NCI-H1930 (cell line): ENCODE data around the gene TTC29.
"Not testable (repeated sequence)": the region's sequence is repeated elsewhere in the genome, so short reads cannot be mapped to it uniquely, and the experiment has no call there.

ENCODE experiments used
- DNase-seq, 2 experiments: peaks; one replicate each; lab custom pipeline; 2025; lab: John Stamatoyannopoulos, UW

The TTC29 gene

DNA sequence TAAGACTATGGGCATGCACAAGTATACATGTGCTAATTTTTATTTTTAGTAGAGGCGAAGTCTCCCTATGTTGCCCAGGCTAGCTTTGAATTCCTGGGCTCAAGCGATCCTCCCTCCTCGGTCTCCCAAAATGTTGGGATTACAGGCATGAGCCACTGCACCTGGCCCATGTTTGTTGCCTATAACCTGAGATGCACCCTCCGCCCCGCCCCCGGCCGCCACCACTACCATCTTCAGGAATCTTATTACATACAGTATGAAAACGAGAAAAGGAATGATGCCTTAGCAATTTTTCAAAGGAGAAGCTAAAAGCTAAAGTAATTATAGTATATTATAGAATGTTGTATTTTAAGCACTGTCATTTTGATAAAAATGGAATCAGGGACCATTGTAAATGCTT lies 245.8 kb downstream of the TTC29 start:
- no peak for DNase-seq

- no peak for DNase-seq
Observed at GRCh38 chr4:146674829-146675570, 270.7 kb downstream of the TTC29 start.

DNA sequence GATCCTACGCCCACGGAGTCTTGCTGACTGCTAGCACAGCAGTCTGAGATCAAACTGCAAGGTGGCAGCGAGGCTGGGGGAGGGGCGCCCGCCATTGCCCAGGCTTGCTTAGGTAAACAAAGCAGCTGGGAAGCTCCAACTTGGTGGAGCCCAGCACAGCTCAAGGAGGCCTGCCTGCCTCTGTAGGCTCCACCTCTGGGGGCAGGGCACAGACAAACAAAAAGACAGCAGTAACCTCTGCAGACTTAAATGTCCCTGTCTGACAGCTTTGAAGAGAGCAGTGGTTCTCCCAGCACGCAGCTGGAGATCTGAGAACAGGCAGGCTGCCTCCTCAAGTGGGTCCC lies 281.7 kb downstream of the TTC29 start:
- DNase-seq, result not testable (repeated sequence)

DNA sequence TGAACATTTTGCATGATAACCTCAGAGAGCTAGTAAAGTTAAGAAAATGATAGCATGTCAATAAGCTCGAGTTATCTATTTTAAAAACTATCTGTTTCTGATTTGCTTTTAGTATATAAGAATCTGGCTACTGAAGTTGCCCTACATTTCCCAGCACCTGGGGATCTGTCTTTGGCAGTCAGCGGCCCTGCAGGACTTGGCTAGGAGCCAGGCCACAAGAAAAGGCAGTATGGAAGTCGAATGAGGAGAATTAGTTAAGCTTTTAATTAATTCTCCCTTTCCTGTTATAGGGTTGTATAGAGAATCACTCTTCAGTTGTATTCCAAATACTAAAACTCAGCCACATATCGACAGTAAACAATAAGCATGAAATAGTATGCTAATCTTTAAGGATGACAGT lies 284.3 kb downstream of the TTC29 start:
- no peak for DNase-seq
